ENCODE measurements around the gene RAD23B.
A peak's percentile ranks its signal among the peaks of the same experiment; 100 is the strongest.

RAD23B gene

DNA sequence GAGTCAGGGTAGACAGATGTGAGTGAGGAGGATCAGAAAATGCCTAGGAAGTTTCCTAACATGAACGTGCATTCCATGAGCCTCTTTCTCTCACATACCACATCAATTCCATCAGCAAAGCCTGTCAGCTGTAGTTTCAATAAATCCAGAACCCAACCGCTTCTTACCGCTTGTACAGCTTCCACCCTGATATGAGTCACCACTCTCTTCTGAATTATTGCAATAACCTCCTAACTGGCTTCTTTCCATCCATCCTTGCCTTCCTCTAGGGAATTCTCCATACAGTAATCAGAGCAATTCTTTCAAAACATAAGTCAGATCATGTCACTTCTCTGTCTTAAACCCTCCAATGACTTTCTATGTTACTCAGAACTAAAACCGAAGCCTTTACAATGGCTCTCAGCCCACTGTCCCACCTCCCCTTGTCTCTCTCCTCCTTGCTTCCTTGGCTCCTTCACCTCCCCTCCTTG is 8.1 kb upstream of the RAD23B start:
- DNase-seq (ENCODE audit: insufficient read length, low spot score) = no peak
- TF ChIP-seq SPI1 (IDR thresholded peaks at IDR 0.05; ENCODE audit: low read depth, low read length) (no peak), PAX5 (IDR thresholded peaks at IDR 0.05; ENCODE audit: insufficient read depth, low read length, severe bottlenecking) (no peak), TAF1 (IDR thresholded peaks at IDR 0.05; ENCODE audit: low read depth, low read length) (no peak), POLR2AphosphoS5 (IDR thresholded peaks at IDR 0.05; ENCODE audit: low read depth, low read length) (no peak)
- no peak for FAIRE-seq

DNA sequence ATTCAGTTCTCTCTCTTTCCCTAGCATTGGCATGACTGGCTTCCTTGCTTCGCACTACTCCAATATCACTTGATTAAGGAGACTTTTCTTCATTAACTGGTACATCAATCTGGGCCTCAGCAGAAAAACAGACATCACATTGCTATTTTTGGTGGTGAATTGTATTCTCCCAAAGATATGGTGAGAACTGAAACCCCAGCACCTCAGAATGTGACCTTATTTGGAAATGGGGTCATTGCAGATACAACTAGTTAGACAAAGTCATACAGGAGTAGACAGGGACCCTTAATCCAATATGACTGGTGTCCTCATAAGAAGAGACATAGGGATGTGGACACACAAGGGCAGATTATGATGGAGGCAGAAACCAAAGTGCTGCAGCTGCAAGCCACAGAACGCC is 7.5 kb upstream of the RAD23B start:
- no peak for DNase-seq (ENCODE audit: insufficient read length, low spot score)
- FAIRE-seq = no peak
- no peak for TF ChIP-seq POLR2AphosphoS5 (IDR thresholded peaks at IDR 0.05; ENCODE audit: low read depth, low read length)
- TF ChIP-seq PAX5 (IDR thresholded peaks at IDR 0.05; ENCODE audit: insufficient read depth, low read length, severe bottlenecking) = no peak
- TF ChIP-seq SPI1 (IDR thresholded peaks at IDR 0.05; ENCODE audit: low read depth, low read length) = no peak
- no peak for TF ChIP-seq TAF1 (IDR thresholded peaks at IDR 0.05; ENCODE audit: low read depth, low read length)
- no peak for TF ChIP-seq POLR2A (IDR thresholded peaks at IDR 0.05; ENCODE audit: low read depth, low read length)
- no peak for TF ChIP-seq POU2F2 (IDR thresholded peaks at IDR 0.05; ENCODE audit: low read depth, low read length)

DNA sequence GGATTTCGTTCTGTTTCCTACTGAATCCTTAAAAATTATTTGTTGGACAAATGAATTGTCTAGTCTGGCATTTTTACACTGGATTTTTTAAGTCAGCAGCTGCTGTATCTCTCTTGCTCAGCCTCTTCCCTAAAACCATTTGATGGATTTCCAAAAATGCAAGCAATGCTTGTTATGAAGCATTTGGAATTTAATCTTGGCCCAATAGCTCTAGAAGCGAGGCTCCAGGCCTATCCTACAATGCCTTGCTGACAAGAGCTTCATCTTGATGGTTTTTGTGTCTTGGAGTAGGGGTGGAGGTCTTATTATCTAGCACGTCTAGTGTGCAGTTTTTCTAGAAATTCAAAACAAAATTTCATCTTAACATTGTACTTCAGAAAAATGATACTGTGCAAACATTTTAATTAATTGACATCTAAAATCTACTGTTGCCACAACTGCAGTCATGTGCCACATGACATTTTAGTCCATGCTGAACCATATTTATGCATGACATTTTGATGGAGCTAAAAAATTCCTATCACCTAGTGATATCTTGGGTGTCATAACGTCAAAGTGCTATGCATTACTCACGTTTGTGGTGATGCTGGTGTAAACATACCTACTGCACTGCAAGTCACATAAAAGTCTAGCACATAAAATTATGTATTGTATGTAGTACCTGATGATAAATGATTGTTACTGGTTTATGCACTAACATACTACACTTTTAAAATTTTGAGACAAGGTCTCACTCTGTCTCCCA is 5.9 kb upstream of the RAD23B start:
- no peak for FAIRE-seq
- no peak for DNase-seq (ENCODE audit: insufficient read length, low spot score)
- no peak for TF ChIP-seq SPI1 (IDR thresholded peaks at IDR 0.05; ENCODE audit: low read depth, low read length)
- TF ChIP-seq POLR2AphosphoS5 (IDR thresholded peaks at IDR 0.05; ENCODE audit: low read depth, low read length) = no peak
- TF ChIP-seq POLR2A (IDR thresholded peaks at IDR 0.05; ENCODE audit: low read depth, low read length) = no peak
- no peak for TF ChIP-seq POU2F2 (IDR thresholded peaks at IDR 0.05; ENCODE audit: low read depth, low read length)
- TF ChIP-seq TAF1 (IDR thresholded peaks at IDR 0.05; ENCODE audit: low read depth, low read length) = no peak
- TF ChIP-seq PAX5 (IDR thresholded peaks at IDR 0.05; ENCODE audit: insufficient read depth, low read length, severe bottlenecking) = no peak

GRCh38 chr9:107277801-107278200 is 5.3 kb upstream of the RAD23B start:
- FAIRE-seq (no peak), DNase-seq (ENCODE audit: insufficient read length, low spot score) (no peak)
- no peak for TF ChIP-seq SPI1 (IDR thresholded peaks at IDR 0.05; ENCODE audit: low read depth, low read length)
- TF ChIP-seq PAX5 (IDR thresholded peaks at IDR 0.05; ENCODE audit: insufficient read depth, low read length, severe bottlenecking) = no peak
- no peak for TF ChIP-seq TAF1 (IDR thresholded peaks at IDR 0.05; ENCODE audit: low read depth, low read length)
- TF ChIP-seq POLR2A (IDR thresholded peaks at IDR 0.05; ENCODE audit: low read depth, low read length) = no peak
- no peak for TF ChIP-seq POLR2AphosphoS5 (IDR thresholded peaks at IDR 0.05; ENCODE audit: low read depth, low read length)
- no peak for TF ChIP-seq POU2F2 (IDR thresholded peaks at IDR 0.05; ENCODE audit: low read depth, low read length)

- FAIRE-seq (no peak), DNase-seq (ENCODE audit: insufficient read length, low spot score) (no peak)
- TF ChIP-seq POLR2A (IDR thresholded peaks at IDR 0.05; ENCODE audit: low read depth, low read length) = no peak
- TF ChIP-seq SPI1 (IDR thresholded peaks at IDR 0.05; ENCODE audit: low read depth, low read length) = no peak
- TF ChIP-seq TAF1 (IDR thresholded peaks at IDR 0.05; ENCODE audit: low read depth, low read length) = no peak
- TF ChIP-seq POLR2AphosphoS5 (IDR thresholded peaks at IDR 0.05; ENCODE audit: low read depth, low read length) = no peak
- no peak for TF ChIP-seq PAX5 (IDR thresholded peaks at IDR 0.05; ENCODE audit: insufficient read depth, low read length, severe bottlenecking)
- no peak for TF ChIP-seq POU2F2 (IDR thresholded peaks at IDR 0.05; ENCODE audit: low read depth, low read length)
These were observed 4.0 kb upstream of the RAD23B start for GRCh38 chr9:107279086-107279485.

DNA sequence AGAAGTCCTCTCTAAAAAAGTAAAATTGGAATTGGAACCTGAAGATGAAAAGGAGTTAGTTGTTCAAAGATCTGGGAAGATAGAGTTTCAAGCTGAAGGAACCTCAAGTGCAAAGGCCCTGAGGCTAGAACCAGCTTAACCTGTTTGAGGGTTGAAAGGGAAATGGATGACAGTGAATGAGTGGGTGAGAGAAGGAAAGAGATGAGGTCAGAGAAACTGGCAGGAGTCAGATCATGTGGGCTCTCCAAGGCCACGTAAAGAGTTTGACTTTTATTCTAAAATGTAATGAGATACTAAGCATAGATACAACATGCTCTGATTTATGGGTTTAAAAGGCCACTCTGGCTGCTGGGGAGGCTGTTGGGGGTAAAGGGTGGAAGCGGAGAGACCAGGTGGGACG is 2.5 kb upstream of the RAD23B start:
- TF ChIP-seq POLR2A (IDR thresholded peaks at IDR 0.05; ENCODE audit: low read depth, low read length) = no peak
- TF ChIP-seq PAX5 (IDR thresholded peaks at IDR 0.05; ENCODE audit: insufficient read depth, low read length, severe bottlenecking) = no peak
- TF ChIP-seq POLR2AphosphoS5 (IDR thresholded peaks at IDR 0.05; ENCODE audit: low read depth, low read length) = no peak
- no peak for TF ChIP-seq TAF1 (IDR thresholded peaks at IDR 0.05; ENCODE audit: low read depth, low read length)
- TF ChIP-seq POU2F2 (IDR thresholded peaks at IDR 0.05; ENCODE audit: low read depth, low read length) = no peak
- TF ChIP-seq SPI1 (IDR thresholded peaks at IDR 0.05; ENCODE audit: low read depth, low read length) = no peak
- FAIRE-seq (no peak), DNase-seq (ENCODE audit: insufficient read length, low spot score) (no peak)

DNA sequence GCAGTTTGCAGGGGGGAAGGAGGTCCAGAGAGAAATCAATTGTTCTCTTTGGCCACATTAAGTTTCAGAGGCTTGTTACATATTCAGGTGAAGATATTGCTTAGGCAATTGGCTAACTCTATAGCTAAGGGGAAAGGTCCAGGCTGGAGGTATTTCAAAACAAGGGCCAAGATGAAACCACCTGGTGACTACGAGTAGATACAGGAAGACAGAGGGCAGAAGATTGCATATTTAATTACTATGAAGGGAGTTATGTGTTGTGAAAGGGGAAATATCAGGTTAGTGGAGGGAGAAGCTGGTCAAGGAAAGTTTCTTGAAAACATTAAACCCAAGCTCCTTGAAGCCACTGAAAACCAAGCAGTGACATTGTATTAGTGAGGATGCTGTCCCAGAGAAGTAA is 1.9 kb upstream of the RAD23B start:
- DNase-seq (ENCODE audit: insufficient read length, low spot score) (no peak), FAIRE-seq (no peak)
- TF ChIP-seq TAF1 (IDR thresholded peaks at IDR 0.05; ENCODE audit: low read depth, low read length) = no peak
- TF ChIP-seq SPI1 (IDR thresholded peaks at IDR 0.05; ENCODE audit: low read depth, low read length) = no peak

- TF ChIP-seq POLR2A (IDR thresholded peaks at IDR 0.05; ENCODE audit: low read depth, low read length) (no peak), SPI1 (IDR thresholded peaks at IDR 0.05; ENCODE audit: low read depth, low read length) (no peak), PAX5 (IDR thresholded peaks at IDR 0.05; ENCODE audit: insufficient read depth, low read length, severe bottlenecking) (no peak), TAF1 (IDR thresholded peaks at IDR 0.05; ENCODE audit: low read depth, low read length) (no peak), POLR2AphosphoS5 (IDR thresholded peaks at IDR 0.05; ENCODE audit: low read depth, low read length) (no peak), POU2F2 (IDR thresholded peaks at IDR 0.05; ENCODE audit: low read depth, low read length) (no peak)
- DNase-seq (ENCODE audit: insufficient read length, low spot score) (no peak), FAIRE-seq (peak; percentile 9)
These were observed 984 bp upstream of the RAD23B start for GRCh38 chr9:107281922-107282667.

DNA sequence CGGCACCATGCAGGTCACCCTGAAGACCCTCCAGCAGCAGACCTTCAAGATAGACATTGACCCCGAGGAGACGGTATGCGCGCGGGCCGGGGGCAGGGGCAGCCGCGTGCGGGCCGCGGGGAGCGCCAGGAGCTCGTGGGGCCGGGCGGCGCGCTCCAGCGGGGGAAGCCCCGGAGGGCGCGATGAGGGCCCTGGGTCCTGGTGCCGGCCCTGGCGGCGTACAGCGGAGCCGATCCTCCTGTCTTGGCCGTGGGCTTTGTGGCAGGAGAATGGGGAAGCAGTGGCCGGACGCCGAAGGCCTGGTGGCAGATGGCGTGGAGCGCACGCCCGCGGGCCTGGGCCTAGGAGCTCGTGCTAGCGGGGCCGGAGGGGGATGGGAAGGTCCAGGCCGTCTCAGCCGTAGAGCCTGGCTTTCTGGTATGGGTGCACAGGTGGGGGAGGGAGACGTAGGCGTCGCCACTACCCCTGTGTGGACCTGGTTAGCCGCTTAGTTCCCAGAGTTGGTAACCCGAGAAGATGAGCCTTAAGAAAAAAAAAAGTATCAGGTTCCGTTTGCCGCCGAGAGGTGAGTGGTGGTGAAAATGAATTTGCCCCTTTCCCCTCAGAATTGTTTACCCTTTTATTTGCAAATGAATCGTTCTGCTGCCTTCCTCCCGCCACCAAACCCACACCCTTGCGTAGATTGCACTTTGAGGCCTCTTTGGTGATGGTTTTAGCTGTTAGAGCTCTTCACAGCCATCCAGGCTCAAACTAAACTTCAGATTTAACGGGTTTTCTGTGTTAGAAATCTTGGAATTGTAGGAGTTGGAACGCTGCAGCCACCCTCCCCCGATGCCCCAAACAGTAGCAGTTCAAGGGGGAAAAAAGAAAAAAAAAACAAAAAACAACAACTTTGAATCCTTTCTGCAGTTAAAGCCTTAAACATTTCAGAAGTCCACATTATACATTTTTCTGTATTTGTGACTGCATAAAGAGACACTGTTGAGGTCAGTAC is 841 bp downstream of the RAD23B start:
- TF ChIP-seq TAF1 (IDR thresholded peaks at IDR 0.05; ENCODE audit: low read depth, low read length) = peak; percentile 48; the same call in 1 of the 2 replicates
- TF ChIP-seq POU2F2 (IDR thresholded peaks at IDR 0.05; ENCODE audit: low read depth, low read length) = 0 out of 2 replicates have a peak, but pooled peaks have one; percentile 10
- 0 out of 2 replicates have a peak, but pooled peaks have one; percentile 19 for TF ChIP-seq POLR2A (IDR thresholded peaks at IDR 0.05; ENCODE audit: low read depth, low read length)
- no peak for TF ChIP-seq SPI1 (IDR thresholded peaks at IDR 0.05; ENCODE audit: low read depth, low read length)
- DNase-seq (ENCODE audit: insufficient read length, low spot score) (peak; percentile 21), FAIRE-seq (peak; percentile 55)

All from GM12891 (cell line).